ENCODE data around the gene GNAI2.
"Not testable (repeated sequence)": the region's sequence is repeated elsewhere in the genome, so short reads cannot be mapped to it uniquely, and the experiment has no call there.

The GNAI2 gene

DNA sequence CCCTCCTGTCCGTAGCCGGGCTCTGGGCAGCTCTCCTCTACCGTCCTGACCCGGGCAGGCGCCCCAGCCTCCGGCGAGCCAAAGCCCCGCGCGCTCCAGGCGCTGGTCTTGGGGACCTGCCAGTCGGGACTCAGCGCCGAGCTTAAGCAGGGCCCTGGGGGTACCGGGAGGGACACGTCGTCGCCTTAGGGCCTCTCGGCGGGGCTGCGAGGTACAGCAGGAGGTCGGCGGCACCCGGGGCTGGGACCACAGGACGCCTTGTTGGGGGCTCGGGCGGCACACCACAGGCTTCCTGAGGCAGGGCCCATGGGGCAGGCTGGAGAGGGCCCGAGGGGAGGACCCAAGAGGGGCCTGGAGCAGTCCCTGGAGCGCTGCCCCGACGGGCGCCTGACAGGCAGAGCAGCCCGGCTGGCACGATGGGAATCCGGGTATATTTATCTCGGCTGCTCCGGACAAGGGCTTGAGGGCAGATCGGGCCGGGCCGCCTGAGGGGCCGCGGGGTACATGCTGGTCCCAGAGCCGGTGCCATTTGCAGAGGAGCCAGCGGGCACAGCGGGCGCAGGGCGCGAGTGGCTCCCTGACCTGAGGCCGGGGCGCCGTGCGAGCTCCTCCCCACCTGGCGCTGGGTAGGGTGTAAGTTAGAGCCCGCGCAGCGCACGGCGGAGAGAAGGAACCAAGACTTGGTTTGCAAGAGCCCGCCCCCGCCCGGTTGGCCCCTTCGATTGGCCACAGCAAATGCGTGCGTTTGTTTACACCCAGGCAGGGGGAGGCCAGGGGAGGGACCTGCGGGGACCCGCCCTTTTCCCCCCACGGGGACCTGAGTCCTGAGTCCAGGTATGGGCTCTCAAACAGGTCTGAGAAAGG is 30.4 kb upstream of the GNAI2 start:
- Histone ChIP-seq H3K4me1 (ENCODE audit: insufficient read depth, insufficient read length) (peaks cover 29% of the 10 kb centered on the region), H3K27me3 (ENCODE audit: insufficient read depth, insufficient read length) (peaks cover 37% of the 10 kb centered on the region), H3K9me3 (ENCODE audit: insufficient read depth, low read length) (peaks cover under 1% of the 10 kb centered on the region; the same call in 1 of the 2 replicates), H3K4me3 (ENCODE audit: insufficient read length, low read depth) (peak overlapping the region; percentile 45), H3K9ac (ENCODE audit: insufficient read length, low read depth) (peak overlapping the region; percentile 73), H3K36me3 (ENCODE audit: insufficient read depth, insufficient read length, low read length) (no peaks in the 10 kb centered on the region)
- no peak for TF ChIP-seq YY1 (IDR thresholded peaks at IDR 0.05; ENCODE audit: insufficient read depth, insufficient read length)
- no peak for TF ChIP-seq ZNF274 (IDR thresholded peaks at IDR 0.05; ENCODE audit: low read depth, low read length)
- TF ChIP-seq SUZ12 (IDR thresholded peaks at IDR 0.05; ENCODE audit: extremely low read depth, insufficient read depth, insufficient read length): no peak
- no peak for DNase-seq (ENCODE audit: low read depth, low spot score)

DNA sequence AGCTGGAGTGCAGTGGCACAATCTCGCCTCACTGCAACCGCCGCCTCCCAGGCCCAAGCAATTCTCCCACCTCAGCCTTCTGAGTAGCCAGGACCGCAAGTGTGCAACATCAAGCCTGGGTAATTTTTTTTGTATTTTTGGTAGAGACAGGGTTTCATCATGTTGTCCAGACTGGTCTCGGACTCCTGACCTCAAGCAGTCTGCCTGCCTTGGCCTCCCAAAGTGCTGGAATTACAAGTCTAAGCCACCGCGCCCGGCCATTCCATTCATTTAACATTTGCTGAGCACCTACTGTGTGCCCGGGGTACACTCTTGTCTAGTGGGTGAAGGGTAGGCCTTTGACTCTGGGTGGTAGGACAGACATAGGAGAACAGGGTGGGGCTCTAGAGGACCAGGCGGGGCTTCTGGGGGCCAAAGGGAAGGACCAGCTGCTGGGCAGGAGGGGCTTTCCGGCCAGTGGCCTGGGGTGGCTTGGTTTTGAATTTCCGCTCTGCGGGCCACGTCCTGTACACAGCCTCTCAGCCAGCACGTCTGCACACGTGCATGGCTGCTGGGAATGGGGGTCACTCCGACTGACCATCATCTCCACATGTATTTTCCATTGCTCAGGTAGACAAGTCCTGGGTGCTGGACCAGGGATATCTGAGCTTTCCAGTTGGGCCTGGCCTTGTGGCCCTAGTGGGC is 28.5 kb upstream of the GNAI2 start:
- Histone ChIP-seq H3K9me3 (ENCODE audit: insufficient read depth, low read length) (peaks cover 7% of the 10 kb centered on the region; the same call in 1 of the 2 replicates), H3K27me3 (ENCODE audit: insufficient read depth, insufficient read length) (peaks cover 37% of the 10 kb centered on the region), H3K36me3 (ENCODE audit: insufficient read depth, insufficient read length, low read length) (no peaks in the 10 kb centered on the region), H3K4me3 (ENCODE audit: insufficient read length, low read depth) (no peak overlapping the region), H3K9ac (ENCODE audit: insufficient read length, low read depth) (no peak overlapping the region), H3K4me1 (ENCODE audit: insufficient read depth, insufficient read length) (peaks cover 29% of the 10 kb centered on the region)
- TF ChIP-seq YY1 (IDR thresholded peaks at IDR 0.05; ENCODE audit: insufficient read depth, insufficient read length): no peak
- TF ChIP-seq SUZ12 (IDR thresholded peaks at IDR 0.05; ENCODE audit: extremely low read depth, insufficient read depth, insufficient read length): no peak
- TF ChIP-seq ZNF274 (IDR thresholded peaks at IDR 0.05; ENCODE audit: low read depth, low read length): no peak
- no peak for DNase-seq (ENCODE audit: low read depth, low spot score)

DNA sequence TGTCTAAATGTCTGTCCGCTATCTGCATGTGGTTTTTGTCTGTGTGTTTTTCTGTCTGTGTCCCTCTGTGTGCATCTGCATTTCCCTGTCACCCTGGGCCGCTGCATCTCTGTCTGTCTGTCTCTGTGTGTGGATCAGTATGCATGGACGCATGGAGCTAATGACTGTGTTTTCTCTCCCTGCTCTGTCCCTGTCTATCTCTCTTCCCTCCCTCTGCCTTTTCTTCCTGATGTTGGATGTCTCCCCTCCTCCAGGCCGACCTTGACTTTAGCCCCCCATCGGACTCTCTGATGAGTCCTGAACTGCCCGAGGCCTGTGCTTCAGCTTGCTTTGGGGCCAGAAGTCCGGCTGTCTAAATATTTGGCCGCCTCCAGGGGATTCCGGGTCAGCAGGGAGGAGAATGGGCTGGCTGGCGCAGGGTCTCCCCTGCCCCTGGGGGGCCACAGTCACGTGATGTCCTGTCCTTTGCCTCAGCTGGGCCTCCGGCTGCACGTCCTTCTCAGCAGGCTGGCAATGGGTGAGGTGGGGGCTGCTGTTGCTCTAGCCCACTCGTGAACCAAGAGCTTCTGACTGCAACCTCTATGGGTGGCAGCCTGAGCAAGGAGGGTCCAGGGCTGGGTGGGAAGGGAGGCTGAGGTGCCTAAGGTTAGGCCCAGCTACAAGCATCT is 27.2 kb upstream of the GNAI2 start:
- H3K4me3 ChIP-seq (ENCODE audit: insufficient read length, low read depth): no peak overlapping the region
- peaks cover 35% of the 10 kb centered on the region for H3K27me3 ChIP-seq (ENCODE audit: insufficient read depth, insufficient read length)
- H3K4me1 ChIP-seq (ENCODE audit: insufficient read depth, insufficient read length): peaks cover 26% of the 10 kb centered on the region
- peak overlapping the region; percentile 45 for H3K9ac ChIP-seq (ENCODE audit: insufficient read length, low read depth)
- H3K36me3 ChIP-seq (ENCODE audit: insufficient read depth, insufficient read length, low read length): no peaks in the 10 kb centered on the region
- peaks cover 7% of the 10 kb centered on the region; the same call in 1 of the 2 replicates for H3K9me3 ChIP-seq (ENCODE audit: insufficient read depth, low read length)
- DNase-seq (ENCODE audit: low read depth, low spot score): no peak
- TF ChIP-seq ZNF274 (IDR thresholded peaks at IDR 0.05; ENCODE audit: low read depth, low read length): no peak
- TF ChIP-seq YY1 (IDR thresholded peaks at IDR 0.05; ENCODE audit: insufficient read depth, insufficient read length): no peak
- TF ChIP-seq SUZ12 (IDR thresholded peaks at IDR 0.05; ENCODE audit: extremely low read depth, insufficient read depth, insufficient read length): no peak

DNA sequence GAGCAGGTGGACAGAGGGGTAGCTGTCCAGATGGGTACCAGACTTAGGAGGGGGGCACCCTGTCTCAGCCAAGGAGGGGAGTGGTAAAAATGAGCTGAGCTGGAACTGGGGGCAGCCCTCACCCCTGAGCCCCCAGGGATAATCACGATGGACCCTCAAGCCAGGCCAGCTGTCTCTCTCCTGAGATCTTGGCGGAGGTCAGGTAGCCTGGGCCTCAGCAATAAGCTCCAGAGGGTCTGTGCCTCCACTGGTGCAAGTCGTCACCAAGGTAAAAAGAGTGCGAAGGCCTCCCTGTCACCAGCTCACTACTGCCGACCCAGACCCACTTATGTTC is 25.9 kb upstream of the GNAI2 start:
- TF ChIP-seq ZNF274 (IDR thresholded peaks at IDR 0.05; ENCODE audit: low read depth, low read length): no peak
- TF ChIP-seq YY1 (IDR thresholded peaks at IDR 0.05; ENCODE audit: insufficient read depth, insufficient read length): no peak
- TF ChIP-seq SUZ12 (IDR thresholded peaks at IDR 0.05; ENCODE audit: extremely low read depth, insufficient read depth, insufficient read length): no peak
- Histone ChIP-seq H3K9ac (ENCODE audit: insufficient read length, low read depth) (no peak overlapping the region), H3K27me3 (ENCODE audit: insufficient read depth, insufficient read length) (peaks cover 29% of the 10 kb centered on the region), H3K36me3 (ENCODE audit: insufficient read depth, insufficient read length, low read length) (no peaks in the 10 kb centered on the region), H3K4me3 (ENCODE audit: insufficient read length, low read depth) (no peak overlapping the region), H3K4me1 (ENCODE audit: insufficient read depth, insufficient read length) (peaks cover 23% of the 10 kb centered on the region), H3K9me3 (ENCODE audit: insufficient read depth, low read length) (peaks cover 7% of the 10 kb centered on the region; the same call in 1 of the 2 replicates)
- DNase-seq (ENCODE audit: low read depth, low spot score): no peak

DNA sequence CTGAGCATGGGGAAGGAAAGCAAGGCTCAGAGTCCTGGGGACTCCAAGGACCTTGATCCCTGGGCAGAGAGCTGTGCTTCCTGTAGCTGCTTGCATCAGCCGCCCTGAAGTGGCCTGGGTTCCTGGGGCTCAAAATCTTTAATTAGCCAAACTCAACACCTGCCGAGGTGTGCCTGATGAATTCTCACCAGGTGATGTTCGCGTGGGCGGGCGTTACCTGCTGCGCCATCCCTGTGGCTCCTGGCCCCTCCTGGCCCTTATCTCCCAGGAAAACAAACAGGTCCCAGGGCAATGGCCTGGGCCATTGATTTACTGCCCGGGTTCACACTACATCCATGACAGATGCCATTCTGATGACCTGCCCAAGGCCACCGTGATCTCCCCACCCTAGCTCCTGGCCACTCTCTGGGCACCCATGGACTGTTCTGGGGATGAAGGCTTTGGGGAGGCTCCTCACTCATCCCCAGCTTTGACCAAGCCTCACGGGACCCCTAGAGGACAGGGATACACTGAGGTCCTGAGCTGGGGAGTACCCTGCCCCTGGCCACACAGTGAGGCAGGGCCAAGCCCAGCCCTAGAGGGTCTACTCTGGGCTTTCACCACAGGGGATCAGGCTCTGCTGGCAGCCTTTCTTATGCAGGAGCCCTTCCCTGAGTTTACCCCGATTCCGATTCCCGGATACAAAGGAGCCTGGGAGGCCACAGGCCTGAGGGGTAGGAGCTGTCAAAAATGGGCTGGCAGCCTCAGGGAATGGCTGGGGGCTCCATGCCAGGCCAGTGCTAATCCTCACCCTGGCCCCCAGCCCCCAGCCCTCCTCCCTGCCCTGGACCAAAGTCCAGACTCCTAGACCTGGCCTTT is 25.3 kb upstream of the GNAI2 start:
- H3K27me3 ChIP-seq (ENCODE audit: insufficient read depth, insufficient read length): peaks cover 23% of the 10 kb centered on the region
- DNase-seq (ENCODE audit: low read depth, low spot score): no peak

DNA sequence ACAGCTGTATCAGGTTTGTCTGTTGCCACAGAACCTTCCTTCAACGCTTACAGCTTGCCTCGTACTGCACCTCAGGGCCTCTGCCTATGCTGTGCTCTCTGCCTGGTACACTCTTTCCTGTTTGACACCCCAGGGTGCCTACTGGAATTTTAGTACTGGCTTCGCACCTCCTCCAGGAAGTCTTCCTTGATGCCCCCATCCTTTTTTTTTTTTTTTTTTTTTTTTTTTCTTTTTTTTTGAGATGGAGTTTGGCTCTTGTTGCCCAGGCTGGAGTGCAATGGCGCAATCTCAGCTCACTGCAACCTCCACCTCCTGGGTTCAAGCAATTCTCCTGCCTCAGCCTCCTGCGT is 24.7 kb upstream of the GNAI2 start:
- not testable (repeated sequence) for H3K4me3 ChIP-seq (ENCODE audit: insufficient read length, low read depth); DNase-seq (ENCODE audit: low read depth, low spot score)
- H3K27me3 ChIP-seq (ENCODE audit: insufficient read depth, insufficient read length): peaks cover 17% of the 10 kb centered on the region

More for the DNA sequence above, 25.3 kb upstream of the GNAI2 start:
- no peak for TF ChIP-seq YY1 (IDR thresholded peaks at IDR 0.05; ENCODE audit: insufficient read depth, insufficient read length)
- TF ChIP-seq ZNF274 (IDR thresholded peaks at IDR 0.05; ENCODE audit: low read depth, low read length): no peak
- no peak for TF ChIP-seq SUZ12 (IDR thresholded peaks at IDR 0.05; ENCODE audit: extremely low read depth, insufficient read depth, insufficient read length)
- H3K36me3 ChIP-seq (ENCODE audit: insufficient read depth, insufficient read length, low read length): no peaks in the 10 kb centered on the region
- no peak overlapping the region for H3K4me3 ChIP-seq (ENCODE audit: insufficient read length, low read depth)
- H3K9ac ChIP-seq (ENCODE audit: insufficient read length, low read depth): no peak overlapping the region
- H3K9me3 ChIP-seq (ENCODE audit: insufficient read depth, low read length): peaks cover 7% of the 10 kb centered on the region; the same call in 1 of the 2 replicates
- H3K4me1 ChIP-seq (ENCODE audit: insufficient read depth, insufficient read length): peaks cover 23% of the 10 kb centered on the region

More for the DNA sequence above, 24.7 kb upstream of the GNAI2 start:
- H3K9ac ChIP-seq (ENCODE audit: insufficient read length, low read depth); H3K36me3 ChIP-seq (ENCODE audit: insufficient read depth, insufficient read length, low read length); H3K9me3 ChIP-seq (ENCODE audit: insufficient read depth, low read length): not testable (repeated sequence)
- H3K4me1 ChIP-seq (ENCODE audit: insufficient read depth, insufficient read length): peaks cover 23% of the 10 kb centered on the region
